HuH-7.5 (cell line): ENCODE results near the gene SLC43A2.
"Not testable (repeated sequence)": the region's sequence is repeated elsewhere in the genome, so short reads cannot be mapped to it uniquely, and the experiment has no call there.

Experiments
- DNase-seq: peaks from one replicate; pipeline ENCODE4 v3.0.0; 2011; ENCODE audit warnings: low spot score

SLC43A2 gene

GRCh38 chr17:1627982-1628855 is at the start of gene SLC43A2:
SLC43A2 (minus strand) TSS chr17:1628834; CDS start chr17:1627874, 960 bp downstream.
- DNase-seq = peak; percentile 95

DNA sequence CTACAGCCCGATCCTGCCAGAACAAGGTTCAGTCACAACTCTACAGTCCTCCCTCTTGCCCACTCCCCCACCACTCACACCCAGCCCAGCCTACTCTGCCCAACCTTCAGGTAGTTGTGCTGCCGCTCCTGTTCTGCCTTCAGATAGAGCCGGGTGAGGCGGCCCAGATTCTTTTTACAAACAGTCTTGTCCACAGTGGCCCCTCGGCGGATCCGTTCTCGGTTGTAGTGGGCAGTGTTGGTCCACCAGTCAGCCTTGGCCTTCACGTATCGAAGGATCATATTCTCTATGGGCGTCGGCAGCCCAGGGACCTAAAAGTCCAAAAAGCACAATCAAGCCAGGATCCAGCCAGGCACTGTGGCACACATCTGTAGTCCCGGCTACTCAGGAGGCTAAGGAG is 47.8 kb upstream of the SLC43A2 start:
- DNase-seq = no peak

DNA sequence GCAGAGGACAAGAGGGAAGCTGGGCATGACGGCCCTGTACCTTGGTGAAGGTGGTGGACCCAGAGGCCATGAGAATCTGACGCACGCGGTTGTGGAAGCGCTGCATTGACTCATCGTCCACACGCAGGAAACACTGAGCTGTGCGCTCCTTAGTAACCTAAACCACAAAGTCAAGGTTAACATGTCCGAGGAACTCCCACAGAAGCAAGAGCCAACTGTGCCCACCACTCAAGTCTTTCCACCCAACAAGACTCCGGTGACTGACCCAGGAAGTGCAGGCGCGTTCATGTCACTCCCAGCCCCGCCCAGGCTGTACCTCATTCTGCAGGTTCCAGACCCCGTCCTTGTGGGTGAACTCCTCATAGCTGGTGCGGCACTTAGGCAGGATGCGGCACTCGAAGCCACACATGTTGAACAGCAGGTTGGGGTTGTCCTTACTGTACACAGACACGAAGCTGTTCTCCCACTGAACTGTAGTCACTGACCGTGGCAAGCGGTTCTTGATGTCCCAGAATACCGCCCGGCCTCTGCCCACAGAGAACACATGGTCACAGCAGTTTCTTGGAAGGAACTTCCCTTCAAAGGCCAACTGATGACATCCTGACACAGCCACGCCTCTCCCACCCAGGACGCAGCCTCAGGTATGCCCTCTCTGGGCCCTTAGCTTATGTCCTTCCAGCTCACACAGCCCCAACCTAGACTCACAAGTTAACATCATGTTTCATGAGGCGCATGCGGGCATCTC is 44.6 kb upstream of the SLC43A2 start:
- DNase-seq = no peak

DNA sequence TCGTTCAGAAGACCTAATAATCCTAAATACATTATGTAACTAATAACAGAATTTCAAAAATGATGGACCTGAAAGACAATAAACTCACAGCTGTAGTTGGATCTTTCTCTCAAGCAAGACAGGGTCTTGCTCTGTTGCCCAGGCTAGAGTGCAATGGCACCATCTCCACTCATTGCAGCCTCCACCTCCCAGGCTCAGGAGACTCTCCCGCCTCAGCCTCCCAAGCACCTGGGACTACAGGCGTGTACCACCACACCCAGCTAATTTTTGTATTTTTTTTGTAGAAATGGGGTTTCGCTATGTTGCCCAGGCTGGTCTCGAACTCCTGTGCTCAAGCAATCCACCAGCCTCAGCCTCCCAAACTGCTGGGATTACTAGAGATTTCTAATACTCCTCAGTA is 35.3 kb upstream of the SLC43A2 start:
- not testable (repeated sequence) for DNase-seq

DNA sequence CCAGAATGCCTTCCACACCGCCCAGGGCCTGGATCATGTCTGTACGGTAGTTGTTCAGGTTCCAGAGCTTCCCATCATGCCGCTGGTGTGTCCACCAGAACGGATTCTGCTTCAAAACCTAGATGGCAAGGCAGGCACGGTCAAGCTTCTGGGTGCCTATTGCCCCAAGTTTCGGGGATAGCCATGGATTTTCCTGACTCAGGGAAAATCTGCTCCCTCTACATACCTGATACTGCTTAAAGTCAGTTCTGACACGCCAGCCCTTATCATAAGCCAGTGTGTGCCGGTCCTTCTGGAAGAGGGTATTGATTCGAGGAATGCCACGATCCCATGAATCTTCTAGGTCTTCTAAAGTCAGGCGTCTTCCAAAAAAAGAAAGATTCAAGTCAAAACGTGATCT is 32.4 kb upstream of the SLC43A2 start:
- DNase-seq = no peak

GRCh38 chr17:1658100-1658499 is 29.5 kb upstream of the SLC43A2 start:
- no peak for DNase-seq

- no peak for DNase-seq
Measured at GRCh38 chr17:1653735-1654134, 25.1 kb upstream of the SLC43A2 start.

GRCh38 chr17:1652794-1653193 is 24.2 kb upstream of the SLC43A2 start:
- not testable (repeated sequence) for DNase-seq

DNA sequence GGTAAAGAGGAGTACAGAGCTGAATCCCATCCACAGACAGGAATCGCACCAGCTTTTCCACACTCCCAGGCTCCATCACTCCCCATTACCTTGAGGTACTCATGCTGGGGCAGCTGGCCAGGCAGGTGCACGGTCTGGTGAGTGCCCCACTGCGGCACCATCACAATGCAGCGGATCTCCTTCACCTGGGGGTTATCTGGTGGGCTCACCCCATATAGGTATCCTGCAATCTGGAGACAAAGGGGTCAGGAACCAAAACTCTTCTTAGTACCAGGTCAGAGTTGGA is 22.9 kb upstream of the SLC43A2 start:
- DNase-seq = no peak

DNA sequence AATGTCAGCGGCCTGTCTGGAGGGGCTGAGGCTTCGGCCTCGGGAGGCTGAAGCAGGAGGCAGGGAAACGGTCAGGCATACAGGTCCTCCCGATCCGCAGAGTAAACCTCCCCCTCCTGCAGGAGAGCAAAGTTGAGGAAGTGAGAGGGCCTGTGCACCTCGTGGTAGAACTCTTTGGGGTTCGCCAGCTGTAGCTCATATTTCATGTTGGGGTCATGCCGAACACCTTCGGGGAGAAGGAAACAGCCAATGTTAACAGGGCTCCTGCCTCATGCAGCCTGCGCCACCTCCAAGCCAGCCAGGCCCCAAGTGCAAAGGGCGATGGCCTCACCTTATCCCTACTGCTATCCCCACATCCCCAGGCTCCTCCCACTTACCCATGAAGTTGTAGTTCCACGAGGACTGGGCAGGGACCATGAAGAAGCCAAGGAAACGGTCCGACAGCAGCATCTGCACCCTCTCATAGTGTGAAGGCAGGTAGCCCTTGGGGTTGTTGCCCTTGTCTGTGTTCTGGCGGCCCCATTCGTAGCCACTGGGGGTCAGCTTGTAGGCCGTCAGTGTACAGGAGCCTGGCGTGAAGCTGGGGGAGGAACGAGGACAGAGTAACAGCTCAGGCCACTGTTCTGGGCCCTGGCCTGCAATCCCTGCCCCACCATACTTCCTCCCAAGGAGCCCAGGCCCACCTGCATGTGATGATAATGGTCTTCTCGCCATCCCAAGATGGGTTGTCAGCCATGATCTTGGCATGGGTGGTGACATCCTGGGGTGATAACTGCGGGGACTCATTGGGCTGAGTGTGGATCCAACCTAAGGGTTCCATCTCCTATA is 22.3 kb upstream of the SLC43A2 start:
- no peak for DNase-seq

DNA sequence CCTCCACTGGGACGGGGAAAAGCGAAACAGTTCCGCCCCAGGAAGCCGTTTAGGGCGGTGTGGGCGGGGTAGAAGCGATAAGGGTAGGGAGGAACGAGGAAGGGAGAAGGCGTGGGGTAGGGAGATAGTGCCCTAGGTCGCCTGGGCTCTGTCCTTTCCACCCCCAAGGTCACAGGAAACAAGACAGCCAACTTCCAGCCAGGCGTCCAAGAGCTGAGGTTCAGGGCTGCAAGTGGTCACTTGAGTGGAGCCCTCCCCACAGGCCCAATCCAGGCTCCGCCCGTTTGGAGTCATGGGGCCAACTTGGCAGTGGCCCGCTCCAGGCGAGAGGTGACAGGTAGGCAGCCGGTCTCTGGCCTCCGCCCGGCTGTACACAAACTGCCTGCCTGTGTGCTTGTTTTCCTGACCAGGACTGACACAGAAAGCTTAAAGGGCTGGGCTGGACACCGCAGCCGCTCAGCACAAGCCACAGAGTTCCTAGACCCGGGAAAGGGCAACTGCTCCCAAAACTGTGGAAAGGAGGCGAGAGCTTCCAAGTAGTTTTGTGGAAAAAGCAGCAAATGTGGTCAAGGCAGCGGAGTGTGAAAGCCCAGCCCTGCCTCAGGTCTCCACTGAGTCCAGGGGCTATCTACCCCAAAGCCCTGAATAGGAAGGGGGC is 21.3 kb upstream of the SLC43A2 start, which contains the start of gene RILP:
RILP (minus strand) TSS at position 23 of the 658 bp plus-strand sequence. CDS start 62 bp downstream, outside the sequence.
- DNase-seq = peak; percentile 57

DNA sequence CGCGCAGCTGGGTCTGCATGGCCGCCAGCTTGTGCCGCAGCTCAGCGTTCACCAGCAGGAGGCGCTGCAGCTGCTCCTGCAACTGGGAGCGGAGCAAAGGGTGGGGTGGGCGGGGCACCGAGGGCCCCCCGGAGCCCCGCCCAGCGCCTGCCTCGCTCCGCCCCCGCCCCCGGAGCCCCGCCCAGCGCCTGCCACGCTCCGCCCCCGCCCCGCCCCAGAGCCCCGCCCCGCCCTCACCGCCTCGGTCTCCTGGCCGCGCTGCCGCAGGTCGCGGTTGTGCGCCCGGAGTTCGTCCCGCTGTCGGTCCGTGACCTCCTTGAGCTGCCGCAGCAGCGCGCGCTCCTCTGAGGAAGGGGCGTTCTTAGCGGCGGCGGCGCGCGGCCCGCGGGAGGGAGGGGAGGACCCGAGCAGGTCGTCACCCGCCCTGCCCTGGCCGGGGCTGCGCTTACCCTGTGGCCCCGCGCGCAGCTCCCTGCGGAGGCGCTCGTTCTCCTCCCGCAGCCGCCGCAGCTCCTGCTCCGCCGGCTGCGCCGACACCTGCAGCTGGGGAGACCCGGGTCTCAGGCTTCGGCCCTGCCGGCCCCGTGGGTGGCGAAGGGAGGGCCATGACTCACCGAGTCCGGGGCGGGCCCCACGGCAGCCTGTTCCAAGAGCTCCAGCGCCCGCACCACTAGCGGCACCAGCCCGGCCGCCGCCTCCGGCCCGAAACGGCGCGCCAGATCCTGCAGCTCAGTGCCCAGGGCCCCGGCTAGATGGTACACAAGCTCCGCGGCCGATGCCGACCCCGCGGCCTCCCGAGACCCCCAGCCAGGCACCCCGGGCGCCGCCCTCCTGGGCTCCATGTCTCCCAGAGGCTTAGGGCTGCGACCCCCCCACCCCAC is 20.6 kb upstream of the SLC43A2 start:
- DNase-seq = peak; percentile 86

DNA sequence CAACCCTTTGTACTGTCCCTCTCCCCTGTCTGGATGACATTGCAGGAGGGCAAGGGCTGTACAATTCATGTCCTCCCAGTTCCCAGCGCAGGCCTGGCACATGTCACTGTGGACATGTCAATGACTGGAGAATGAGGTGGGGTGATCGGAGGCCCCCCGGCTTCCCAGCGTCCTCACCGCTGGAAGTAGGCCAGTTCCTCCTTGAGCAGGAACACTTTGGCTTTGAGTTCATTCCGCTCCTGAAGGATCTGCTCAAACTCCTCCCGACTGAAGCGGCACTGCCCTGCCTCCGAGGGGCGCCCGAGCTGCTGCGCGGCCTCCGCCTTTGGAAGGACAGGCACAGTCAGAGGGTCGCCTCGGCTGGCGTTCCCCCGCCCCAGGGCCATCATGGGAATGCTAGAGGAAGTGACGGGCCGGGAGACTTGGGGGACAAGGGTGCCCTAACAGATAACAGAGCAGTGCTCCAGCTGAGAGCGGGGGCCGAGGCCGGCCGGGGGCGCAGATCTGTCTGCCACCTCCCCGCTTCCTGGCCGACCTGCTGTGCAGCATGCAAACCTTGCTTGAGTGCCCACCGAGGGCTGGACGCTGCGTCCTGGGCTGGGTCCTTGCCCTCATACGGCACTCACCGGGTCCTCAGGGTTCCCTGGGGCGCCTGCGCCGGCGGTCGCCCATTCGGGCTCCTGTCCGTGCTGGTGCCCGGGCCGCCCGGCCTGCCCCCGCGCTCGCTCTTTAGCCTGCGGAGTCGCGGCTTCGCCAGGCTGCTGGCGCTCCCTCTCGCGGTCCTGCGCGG is 19.7 kb upstream of the SLC43A2 start:
- DNase-seq = peak; percentile 63

DNA sequence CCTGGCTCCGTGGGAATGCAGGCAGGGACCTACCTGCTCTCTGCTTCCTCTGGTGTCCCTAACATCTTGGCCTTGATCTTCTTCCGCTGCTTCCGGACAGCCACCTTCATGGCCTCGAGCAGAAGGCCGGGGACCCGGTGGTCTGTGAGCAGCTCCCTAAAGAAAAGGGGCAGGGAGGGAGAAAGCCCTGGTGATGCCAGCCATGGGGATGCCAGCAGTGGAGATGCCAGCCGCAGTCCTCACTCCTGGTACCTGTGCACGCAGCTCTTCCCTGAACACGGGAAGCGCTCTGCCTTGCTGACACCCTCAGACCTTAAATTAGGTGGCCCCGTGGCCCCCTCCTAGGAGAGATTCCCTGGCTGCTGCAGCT is 19.2 kb upstream of the SLC43A2 start:
- DNase-seq = no peak

- no peak for DNase-seq
Measured at GRCh38 chr17:1646199-1646875, 17.7 kb upstream of the SLC43A2 start.

- DNase-seq = no peak
Measured at GRCh38 chr17:1645207-1646171, 16.9 kb upstream of the SLC43A2 start, which contains the start of gene SCARF1. SCARF1 (minus strand) TSS chr17:1645732; CDS start chr17:1645697, 35 bp downstream.

DNA sequence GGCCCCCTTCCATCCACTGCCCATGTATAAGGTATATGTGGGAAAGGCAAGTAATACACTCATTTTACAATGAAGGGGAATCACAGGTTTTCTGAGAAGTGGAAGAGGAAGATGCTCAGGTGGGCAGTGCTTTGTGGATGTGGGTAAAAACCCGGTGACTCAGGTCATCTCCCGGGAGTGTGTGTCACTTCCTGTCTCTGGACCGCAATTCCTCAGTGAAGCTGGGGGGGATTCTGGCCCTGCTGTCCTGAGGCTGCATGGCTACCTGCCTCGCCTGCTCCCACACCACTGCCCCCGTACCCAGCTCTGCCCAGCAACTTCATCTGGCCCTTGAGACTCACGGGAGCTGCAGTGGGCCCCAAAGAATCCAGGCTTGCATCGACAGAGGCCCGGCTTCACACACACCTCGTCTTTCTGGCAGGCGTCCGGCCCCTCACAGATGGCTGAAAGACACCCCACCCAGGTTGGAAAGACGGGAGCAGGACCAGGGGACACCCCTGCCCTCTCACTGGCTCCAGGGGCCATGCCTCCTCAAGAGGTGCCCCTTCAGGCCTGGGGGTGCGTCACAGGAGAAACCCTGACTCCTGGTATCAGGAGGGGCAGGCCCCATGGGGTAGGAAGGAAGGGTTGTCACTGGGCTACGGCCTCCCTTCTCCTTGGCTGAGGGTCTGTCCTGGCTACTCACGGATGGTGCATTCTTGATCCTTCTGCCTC is 16.0 kb upstream of the SLC43A2 start:
- no peak for DNase-seq
